DOHH2 (cell line): ENCODE data around the gene NTNG2.

ENCODE experiments used
- H3F3A ChIP-seq: fragments of 200-600 bp; sonication (generic), shearing (Covaris generic); 2 replicates; pipeline ENCODE4 v1.6.0; 2016; ENCODE audit warnings: antibody characterized with exemption, mild to moderate bottlenecking; ENCODE audit not compliant: control insufficient read depth, insufficient read depth
- H3K27ac ChIP-seq: fragments of 200-600 bp; sonication (generic); 2 replicates; pipeline ENCODE4 v1.5.1; 2014; ENCODE audit warnings: low read depth, mild to moderate bottlenecking, low read length, moderate library complexity
- H3K27me3 ChIP-seq: fragments of 200-600 bp; sonication (generic); 2 replicates; pipeline ENCODE4 v1.6.1; 2014; ENCODE audit warnings: mild to moderate bottlenecking, low read length, mixed read lengths; ENCODE audit not compliant: control insufficient read depth
- H3K36me3 ChIP-seq: fragments of 200-600 bp; sonication (generic); 2 replicates; pipeline ENCODE4 v1.6.1; 2014; ENCODE audit warnings: mild to moderate bottlenecking, low read length, moderate library complexity, mixed read lengths; ENCODE audit not compliant: control insufficient read depth
- H3K4me1 ChIP-seq: fragments of 200-600 bp; sonication (generic); 2 replicates; pipeline ENCODE4 v1.6.1; 2014; ENCODE audit warnings: mild to moderate bottlenecking, low read length, mixed read lengths; ENCODE audit not compliant: control insufficient read depth
- H3K4me2 ChIP-seq: fragments of 200-600 bp; sonication (generic); 2 replicates; pipeline ENCODE4 v1.6.0; 2014; ENCODE audit warnings: mild to moderate bottlenecking, low read length, moderate library complexity
- H3K4me3 ChIP-seq: fragments of 200-600 bp; sonication (generic); 2 replicates; pipeline ENCODE4 v1.5.1; 2014; ENCODE audit warnings: mild to moderate bottlenecking, low read length, mixed read lengths
- H3K79me2 ChIP-seq: fragments of 200-600 bp; sonication (generic); 2 replicates; pipeline ENCODE4 v1.6.1; 2014; ENCODE audit warnings: mild to moderate bottlenecking, low read length, mixed read lengths; ENCODE audit not compliant: control insufficient read depth
- H3K9me2 ChIP-seq: fragments of 200-600 bp; sonication (generic); replicated peaks from 2 replicates; pipeline ENCODE4 v1.6.1; 2014; ENCODE audit warnings: mild to moderate bottlenecking, low read length, mixed read lengths; ENCODE audit not compliant: control insufficient read depth
- H3K9me3 ChIP-seq: fragments of 200-600 bp; sonication (generic); 2 replicates; pipeline ENCODE4 v1.6.1; 2014; ENCODE audit warnings: antibody characterized with exemption, low read length, mixed read lengths; ENCODE audit not compliant: control insufficient read depth, insufficient read depth
- H4K20me1 ChIP-seq: fragments of 200-600 bp; sonication (generic); 2 replicates; pipeline ENCODE4 v1.6.0; 2014; ENCODE audit warnings: low read depth, mild to moderate bottlenecking, antibody characterized with exemption, low read length, moderate library complexity; ENCODE audit not compliant: control insufficient read depth, insufficient read depth
- EZH2phosphoT487 ChIP-seq: fragments of 200-600 bp; sonication (generic); IDR thresholded peaks from 2 replicates; pipeline ENCODE4 v1.6.1; 2017; ENCODE audit warnings: borderline replicate concordance, mild to moderate bottlenecking, antibody characterized with exemption, low read length, moderate library complexity, mixed read lengths
- TF ChIP-seq, protein P1 (sequence below): fragments of 200-600 bp; sonication (generic); IDR thresholded peaks from one replicate; pipeline ENCODE4 v1.5.1; 2014; ENCODE audit warnings: antibody characterized with exemption, mild to moderate bottlenecking, low read depth, low read length; ENCODE audit not compliant: poor library complexity, severe bottlenecking

NTNG2 gene

GRCh38 chr9:132192728-132193127 is 30.9 kb downstream of the NTNG2 start:
- H3K79me2 ChIP-seq: no peaks in the 10 kb centered on the region
- no peaks in the 10 kb centered on the region for H4K20me1 ChIP-seq
- H3K36me3 ChIP-seq: no peaks in the 10 kb centered on the region
- H3K9me2 ChIP-seq: no peaks in the 10 kb centered on the region
- H3K9me3 ChIP-seq: no peaks in the 10 kb centered on the region
- H3K4me1 ChIP-seq: no peaks in the 10 kb centered on the region
- H3K4me2 ChIP-seq: no peak overlapping the region
- H3F3A ChIP-seq: no peaks in the 10 kb centered on the region
- no peak overlapping the region for H3K27ac ChIP-seq
- TF ChIP-seq, protein P1, sequence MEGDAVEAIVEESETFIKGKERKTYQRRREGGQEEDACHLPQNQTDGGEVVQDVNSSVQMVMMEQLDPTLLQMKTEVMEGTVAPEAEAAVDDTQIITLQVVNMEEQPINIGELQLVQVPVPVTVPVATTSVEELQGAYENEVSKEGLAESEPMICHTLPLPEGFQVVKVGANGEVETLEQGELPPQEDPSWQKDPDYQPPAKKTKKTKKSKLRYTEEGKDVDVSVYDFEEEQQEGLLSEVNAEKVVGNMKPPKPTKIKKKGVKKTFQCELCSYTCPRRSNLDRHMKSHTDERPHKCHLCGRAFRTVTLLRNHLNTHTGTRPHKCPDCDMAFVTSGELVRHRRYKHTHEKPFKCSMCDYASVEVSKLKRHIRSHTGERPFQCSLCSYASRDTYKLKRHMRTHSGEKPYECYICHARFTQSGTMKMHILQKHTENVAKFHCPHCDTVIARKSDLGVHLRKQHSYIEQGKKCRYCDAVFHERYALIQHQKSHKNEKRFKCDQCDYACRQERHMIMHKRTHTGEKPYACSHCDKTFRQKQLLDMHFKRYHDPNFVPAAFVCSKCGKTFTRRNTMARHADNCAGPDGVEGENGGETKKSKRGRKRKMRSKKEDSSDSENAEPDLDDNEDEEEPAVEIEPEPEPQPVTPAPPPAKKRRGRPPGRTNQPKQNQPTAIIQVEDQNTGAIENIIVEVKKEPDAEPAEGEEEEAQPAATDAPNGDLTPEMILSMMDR: no peak
- TF ChIP-seq EZH2phosphoT487: no peak
- peaks cover 10% of the 10 kb centered on the region; the same call in 1 of the 2 replicates for H3K27me3 ChIP-seq
- no peak overlapping the region for H3K4me3 ChIP-seq

DNA sequence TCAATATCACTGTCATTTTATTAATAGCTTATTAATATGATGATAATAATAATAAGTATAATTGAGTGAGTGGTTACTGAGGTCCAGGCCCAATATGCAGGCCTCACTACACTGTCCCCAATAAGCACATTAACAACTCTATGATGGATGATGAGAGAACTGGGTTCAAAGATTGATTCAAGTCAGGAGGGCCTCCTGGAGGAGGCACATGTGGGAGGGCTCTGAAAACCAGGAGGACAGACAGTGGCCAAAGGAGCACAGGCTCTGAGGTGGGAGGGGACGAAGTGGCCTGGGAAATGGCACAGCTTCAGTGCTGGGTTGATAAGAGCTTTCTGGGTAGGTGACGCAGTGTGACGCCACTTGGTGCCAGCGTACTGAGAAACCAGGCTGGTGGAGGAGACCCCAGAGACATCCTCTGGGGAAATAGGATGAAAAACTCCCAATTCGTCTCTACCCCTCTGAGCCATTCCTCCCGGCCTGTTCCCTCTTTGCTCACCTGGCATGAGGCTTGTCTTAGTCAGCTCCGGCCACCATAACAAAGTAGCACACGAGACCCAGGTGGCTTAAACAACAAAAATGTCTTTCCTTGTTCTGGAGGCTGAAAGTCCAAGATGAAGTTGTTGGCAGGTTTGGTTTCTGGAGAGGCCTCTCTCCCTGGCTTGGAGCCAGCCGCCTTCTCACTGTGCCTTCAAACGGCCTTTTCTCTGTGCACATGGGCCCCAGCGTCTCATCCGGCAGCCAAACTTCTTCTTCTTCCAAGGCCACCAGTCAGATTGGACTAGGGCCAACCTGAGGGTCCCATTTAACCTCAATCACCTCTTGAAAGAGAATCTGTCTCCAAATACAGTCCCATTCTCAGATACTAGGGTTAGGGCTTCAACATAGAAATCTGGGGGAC is 31.6 kb downstream of the NTNG2 start:
- Histone ChIP-seq H3K36me3 (no peaks in the 10 kb centered on the region), H3K4me3 (no peak overlapping the region), H3K27ac (no peak overlapping the region), H3K27me3 (peaks cover 10% of the 10 kb centered on the region; the same call in 1 of the 2 replicates), H4K20me1 (no peaks in the 10 kb centered on the region), H3K4me2 (no peak overlapping the region), H3K79me2 (no peaks in the 10 kb centered on the region), H3K9me3 (no peaks in the 10 kb centered on the region), H3K9me2 (no peaks in the 10 kb centered on the region), H3K4me1 (no peaks in the 10 kb centered on the region), H3F3A (no peaks in the 10 kb centered on the region)
- no peak for TF ChIP-seq EZH2phosphoT487
- TF ChIP-seq, protein P1: no peak

DNA sequence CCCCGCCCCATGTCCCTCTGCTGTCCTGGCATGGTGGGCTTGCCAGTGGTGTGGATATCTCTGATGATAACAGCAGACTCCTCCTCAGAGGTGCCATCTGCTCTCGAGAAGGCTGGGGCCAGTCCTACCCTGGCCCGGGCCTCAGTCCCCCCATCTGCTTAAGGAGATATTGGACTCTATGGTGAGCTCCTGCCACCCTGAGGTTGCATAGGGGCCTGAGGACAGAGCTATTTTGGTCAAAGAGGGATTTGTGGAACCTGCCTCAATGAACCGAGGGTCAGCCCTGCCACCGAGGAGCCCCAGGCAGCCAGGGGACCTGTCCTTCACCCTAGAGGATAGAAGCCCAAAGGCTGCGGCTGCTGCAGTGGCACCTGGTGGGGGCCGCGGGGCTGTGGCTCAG is 32.6 kb downstream of the NTNG2 start:
- H3K79me2 ChIP-seq: no peaks in the 10 kb centered on the region
- H3K27ac ChIP-seq: no peak overlapping the region
- H3K4me3 ChIP-seq: no peak overlapping the region
- no peaks in the 10 kb centered on the region for H4K20me1 ChIP-seq
- no peaks in the 10 kb centered on the region for H3K9me3 ChIP-seq
- H3F3A ChIP-seq: no peaks in the 10 kb centered on the region
- no peak overlapping the region for H3K4me2 ChIP-seq
- H3K9me2 ChIP-seq: no peaks in the 10 kb centered on the region
- H3K36me3 ChIP-seq: no peaks in the 10 kb centered on the region
- TF ChIP-seq, protein P1: no peak
- TF ChIP-seq EZH2phosphoT487: no peak
- no peaks in the 10 kb centered on the region for H3K4me1 ChIP-seq
- H3K27me3 ChIP-seq: peaks cover 5% of the 10 kb centered on the region; the same call in 1 of the 2 replicates
